HG02938 (cell line): ENCODE measurements around the gene DHPS.
"Not testable (repeated sequence)": the region's sequence is repeated elsewhere in the genome, so short reads cannot be mapped to it uniquely, and the experiment has no call there.

ENCODE experiments used
- ATAC-seq: cut with Tn5 transposase; IDR thresholded peaks from one replicate; pipeline ENCODE4 v1.9.1; 2021; ENCODE audit warnings: mild to moderate bottlenecking, moderate library complexity; ENCODE audit not compliant: unreplicated experiment

Gene DHPS

DNA sequence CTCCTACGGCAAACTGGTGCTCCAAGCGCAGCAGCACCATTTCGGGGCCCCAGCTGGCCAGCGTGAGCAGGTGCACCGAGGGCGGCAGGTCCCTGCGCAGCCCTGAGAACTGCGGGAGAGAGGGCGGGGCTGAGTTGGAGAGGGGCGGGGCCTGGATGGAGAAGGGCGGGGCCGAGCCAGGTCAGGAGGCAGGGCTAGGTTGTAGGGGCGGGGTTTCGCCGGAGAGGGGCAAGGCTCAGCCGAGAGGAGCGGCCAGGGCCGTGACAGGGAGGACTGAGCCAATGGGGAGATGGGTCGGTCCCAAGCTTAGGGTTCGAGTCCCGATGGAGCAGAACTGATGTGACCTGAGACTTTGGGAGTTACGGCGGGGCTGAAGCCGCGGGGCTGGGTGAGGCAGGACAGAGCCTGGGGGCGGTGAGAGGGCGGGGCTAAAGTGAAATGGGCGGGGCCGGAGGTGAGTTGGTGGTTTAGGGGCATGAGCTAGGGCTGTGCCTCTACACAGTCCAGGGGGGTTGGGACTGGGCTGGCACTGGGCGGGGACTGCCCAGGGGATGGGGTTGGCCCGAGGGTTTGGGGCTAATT, 34.1 kb downstream of the DHPS start:
- ATAC-seq, result no peak

DNA sequence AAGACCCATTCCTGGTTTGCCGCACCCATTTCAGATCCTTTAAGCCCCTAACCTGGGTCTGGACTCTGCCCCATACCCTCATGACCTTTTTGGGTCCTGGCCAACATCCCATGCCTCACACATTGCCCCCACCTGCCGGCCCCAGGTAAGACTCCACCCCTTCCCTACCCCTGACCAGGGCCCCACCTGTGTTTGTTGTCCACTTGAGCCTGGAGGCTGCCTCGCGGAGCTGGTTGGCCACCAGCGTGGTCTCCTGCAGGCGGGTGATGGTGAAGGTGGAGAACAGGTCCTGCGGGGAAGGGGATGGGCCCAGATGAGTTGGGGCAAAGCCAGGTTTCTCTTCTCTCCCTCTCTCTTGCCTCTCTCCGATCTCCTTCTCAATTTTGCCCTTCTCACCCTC, 34.6 kb downstream of the DHPS start:
- ATAC-seq, result no peak

GRCh38 chr19:12646551-12646950, 35.1 kb downstream of the DHPS start:
- no peak for ATAC-seq

GRCh38 chr19:12643716-12644115, 38.0 kb downstream of the DHPS start:
- ATAC-seq, result not testable (repeated sequence)

- no peak for ATAC-seq
These were observed 39.2 kb downstream of the DHPS start for GRCh38 chr19:12642506-12642905.

GRCh38 chr19:12641456-12641855, 40.2 kb downstream of the DHPS start:
- ATAC-seq, result no peak

- ATAC-seq, result no peak
These were observed 41.6 kb downstream of the DHPS start for GRCh38 chr19:12639901-12640613.

DNA sequence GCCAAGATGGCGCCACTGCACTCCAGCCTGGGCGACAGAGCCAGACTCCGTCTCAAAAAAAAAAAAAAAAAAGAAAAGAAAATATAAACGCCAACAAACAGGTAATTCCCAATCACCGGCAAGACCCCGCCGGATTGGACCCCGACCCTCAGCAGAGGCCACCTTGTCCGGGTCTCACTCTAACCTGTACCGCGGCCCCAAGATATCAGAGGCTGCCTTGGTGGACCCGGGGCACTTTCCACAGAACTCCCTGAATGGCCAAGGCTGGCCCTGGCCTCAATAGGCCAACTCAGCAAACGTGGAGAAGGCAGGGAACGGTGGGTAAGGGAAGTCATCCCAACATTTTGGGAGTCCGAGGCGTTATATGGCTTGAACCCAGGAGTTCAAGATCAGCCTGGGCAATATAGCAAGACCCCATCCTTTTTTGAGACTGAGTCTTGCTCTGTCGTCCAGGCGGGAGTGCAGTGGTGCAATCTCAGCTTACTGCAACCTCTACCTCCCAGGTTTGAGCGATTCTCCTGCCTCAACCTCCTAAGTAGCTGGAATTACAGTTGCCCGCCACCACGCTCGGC, 43.0 kb downstream of the DHPS start:
- ATAC-seq, result no peak

DNA sequence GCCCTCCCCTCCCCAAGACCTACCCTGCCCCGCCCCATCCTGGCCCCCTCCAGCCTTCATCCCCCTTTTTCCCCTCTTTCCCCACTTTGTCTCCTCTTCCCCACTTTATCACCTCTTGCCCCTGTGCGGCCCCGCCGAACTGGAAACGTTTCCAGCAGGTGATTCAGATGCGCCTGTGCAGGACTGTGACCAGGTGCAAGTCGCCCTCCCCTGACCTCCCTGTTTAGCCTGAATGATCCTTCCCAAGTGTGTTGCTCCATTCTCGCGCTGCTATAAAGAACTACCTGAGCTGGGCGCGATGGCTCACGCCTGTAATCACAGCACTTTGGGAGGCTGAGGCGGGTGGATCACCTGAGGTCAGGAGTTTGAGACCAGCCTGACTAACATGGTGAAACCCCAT, 45.0 kb downstream of the DHPS start:
- no peak for ATAC-seq

DNA sequence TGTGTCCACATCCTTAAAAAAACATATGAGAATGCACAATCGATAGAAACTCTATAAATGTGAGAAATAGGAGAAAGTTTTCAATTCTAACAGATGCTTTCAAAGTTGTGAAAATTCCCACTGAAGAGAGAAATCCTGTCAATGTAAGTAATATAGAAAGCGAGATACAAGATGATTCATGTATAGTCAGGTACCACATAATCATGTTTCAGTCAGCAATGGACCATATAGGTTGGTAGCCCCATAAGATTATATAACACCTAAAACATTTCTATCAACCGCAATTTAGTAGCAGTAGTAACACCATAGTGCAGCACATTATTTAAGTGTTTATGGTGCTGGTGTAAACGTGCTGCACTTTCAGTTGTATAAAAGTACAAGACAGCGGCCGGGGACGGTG, 52.5 kb downstream of the DHPS start:
- no peak for ATAC-seq

DNA sequence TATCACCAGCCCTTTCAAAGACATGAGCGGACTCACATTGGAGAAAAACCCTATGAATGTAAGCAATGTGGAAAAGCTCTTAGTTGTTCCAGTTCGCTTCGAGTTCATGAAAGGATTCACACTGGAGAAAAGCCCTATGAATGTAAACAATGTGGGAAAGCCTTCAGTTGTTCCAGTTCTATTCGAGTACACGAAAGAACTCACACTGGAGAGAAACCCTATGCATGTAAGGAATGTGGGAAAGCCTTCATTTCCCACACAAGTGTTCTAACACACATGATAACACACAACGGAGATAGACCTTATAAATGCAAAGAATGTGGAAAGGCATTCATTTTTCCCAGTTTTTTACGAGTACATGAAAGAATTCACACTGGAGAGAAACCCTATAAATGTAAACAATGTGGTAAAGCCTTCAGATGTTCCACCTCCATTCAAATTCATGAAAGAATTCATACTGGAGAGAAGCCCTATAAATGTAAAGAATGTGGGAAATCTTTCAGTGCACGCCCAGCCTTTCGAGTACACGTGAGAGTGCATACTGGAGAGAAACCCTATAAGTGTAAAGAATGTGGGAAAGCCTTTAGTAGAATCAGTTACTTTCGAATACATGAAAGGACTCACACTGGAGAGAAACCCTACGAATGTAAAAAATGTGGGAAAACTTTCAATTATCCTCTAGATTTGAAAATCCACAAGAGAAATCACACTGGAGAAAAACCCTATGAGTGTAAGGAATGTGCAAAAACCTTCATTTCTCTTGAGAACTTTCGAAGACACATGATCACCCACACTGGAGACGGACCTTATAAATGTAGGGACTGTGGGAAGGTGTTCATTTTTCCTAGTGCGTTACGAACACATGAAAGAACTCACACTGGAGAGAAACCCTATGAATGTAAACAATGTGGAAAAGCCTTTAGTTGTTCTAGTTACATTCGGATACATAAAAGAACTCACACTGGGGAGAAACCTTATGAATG, 53.3 kb downstream of the DHPS start:
- ATAC-seq, result no peak

- no peak for ATAC-seq
These were observed 54.7 kb downstream of the DHPS start for GRCh38 chr19:12626958-12627357.
